Activated CD4-positive, CD25-positive, alpha-beta regulatory T cell treated with anti-CD3 and anti-CD28 coated beads, Interleukin-2, amount 50 U/mL, for 72 hours (primary cell): ENCODE measurements around the gene ATG16L2.
"Not testable (repeated sequence)": the region's sequence is repeated elsewhere in the genome, so short reads cannot be mapped to it uniquely, and the experiment has no call there.

Experiments
- DNase-seq: peaks from one replicate; pipeline ENCODE4 v3.0.0; 2021

ATG16L2 gene

GRCh38 chr11:72805216-72805615 is 9.0 kb upstream of the ATG16L2 start:
- DNase-seq, result no peak

- DNase-seq, result not testable (repeated sequence)
Observed at GRCh38 chr11:72806378-72806777, 7.8 kb upstream of the ATG16L2 start.

- no peak for DNase-seq
Observed at GRCh38 chr11:72807021-72807693, 7.1 kb upstream of the ATG16L2 start.

DNA sequence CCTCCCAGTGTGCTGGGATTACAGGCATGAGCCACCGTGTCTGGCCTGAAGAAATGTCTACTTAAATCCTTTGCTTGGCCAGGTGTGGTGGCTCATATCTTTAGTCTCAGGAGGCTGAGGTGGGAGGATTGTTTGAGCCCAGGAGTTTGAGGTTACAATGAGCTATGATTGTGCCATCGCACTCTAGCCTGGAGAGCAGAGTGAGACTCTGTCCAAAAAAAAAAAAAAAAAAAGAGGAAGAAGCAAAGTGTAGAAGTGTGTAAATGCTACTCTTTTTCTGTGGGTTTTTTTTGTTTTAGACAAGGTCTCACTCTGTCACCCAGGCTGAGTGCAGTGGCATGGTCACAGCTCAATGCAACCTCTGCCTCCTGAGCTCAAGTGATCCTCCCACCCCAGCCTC is 6.4 kb upstream of the ATG16L2 start:
- DNase-seq, result no peak

- no peak for DNase-seq
Observed at GRCh38 chr11:72808331-72808798, 5.8 kb upstream of the ATG16L2 start.

- not testable (repeated sequence) for DNase-seq
Observed at GRCh38 chr11:72811686-72812085, 2.5 kb upstream of the ATG16L2 start.

DNA sequence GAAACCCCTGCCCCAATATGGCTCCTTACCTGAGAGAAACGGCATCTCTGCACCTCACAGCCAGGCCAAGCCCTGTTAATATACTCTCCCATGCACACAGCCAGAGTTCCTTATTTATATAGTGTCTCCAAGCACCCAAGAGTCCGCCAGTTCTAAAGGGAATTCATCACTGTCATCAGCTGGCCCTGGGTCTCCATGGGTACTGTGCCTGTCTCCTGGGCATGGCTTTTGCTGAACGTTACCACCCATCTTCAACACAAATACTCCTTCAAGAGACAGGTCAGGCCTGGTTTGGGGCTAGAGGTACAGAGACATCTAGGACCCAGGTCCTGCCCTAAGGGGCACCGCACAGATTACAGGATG is 1.6 kb upstream of the ATG16L2 start:
- DNase-seq, result no peak

DNA sequence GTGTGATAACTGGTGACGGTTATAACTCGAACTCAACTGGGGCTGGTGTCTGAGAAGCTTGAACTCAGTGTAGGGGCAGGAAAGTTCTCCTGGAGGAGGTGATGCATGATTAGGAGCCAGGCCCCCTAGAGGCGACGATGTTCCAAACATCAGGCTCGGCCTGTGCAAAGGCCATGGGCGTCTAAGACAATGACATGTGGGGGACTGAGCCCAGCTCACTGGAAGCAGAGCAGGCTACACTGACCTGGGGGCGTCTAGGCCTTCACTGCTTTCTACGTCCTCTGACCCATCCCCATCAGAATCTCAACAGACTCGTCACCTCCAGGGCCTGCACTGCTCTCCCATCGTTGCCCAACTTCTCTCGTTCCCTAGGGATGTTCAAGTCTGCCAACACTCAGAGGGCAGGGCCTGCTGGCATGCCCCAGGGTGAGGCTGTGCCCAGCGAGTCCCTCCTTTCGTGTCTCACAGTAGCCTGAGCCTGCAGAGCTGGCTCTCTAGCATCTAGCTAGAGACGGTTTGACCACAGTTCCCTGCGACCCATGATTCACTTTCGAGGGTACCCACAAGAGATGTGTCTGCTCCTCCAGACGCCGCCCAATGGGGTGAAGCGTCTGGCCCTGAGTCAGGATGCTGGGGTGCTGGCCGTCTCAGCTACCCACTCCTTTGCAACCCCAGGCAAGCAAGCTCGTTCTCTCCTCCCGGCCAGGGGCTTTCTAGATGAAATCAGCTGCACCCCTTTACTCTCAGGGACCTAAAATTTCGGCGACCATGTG is 1.1 kb upstream of the ATG16L2 start:
- peak; percentile 75 for DNase-seq

- DNase-seq, result peak; percentile 94
Observed at GRCh38 chr11:72813740-72814285, 398 bp upstream of the ATG16L2 start.

DNA sequence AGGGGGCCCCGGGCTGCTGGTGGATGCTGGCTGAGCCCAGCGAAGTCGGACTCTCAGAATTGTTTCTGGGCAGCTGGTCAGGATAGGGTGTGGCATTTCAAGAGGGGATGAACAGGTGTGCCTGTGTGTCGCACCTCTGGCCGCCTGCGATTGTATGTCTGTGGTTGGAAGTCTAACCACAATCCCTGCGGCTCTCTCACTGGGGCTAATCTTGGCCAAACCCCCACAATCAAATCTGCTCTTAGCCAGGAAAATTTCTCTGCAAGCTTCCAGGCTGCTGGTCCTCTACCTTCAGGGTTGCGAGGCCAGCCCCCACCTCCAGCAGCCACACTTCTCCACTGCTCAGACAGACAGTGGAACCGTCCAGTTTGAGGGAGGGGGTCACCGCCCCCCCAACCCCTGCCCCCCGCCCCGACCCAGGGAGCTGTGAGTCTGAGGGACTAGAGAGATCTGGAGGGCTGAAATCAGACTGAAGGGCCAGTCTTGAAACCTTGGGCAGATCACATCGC is 953 bp downstream of the ATG16L2 start:
- no peak for DNase-seq

GRCh38 chr11:72816404-72816990 is 2.3 kb downstream of the ATG16L2 start:
- DNase-seq, result no peak

DNA sequence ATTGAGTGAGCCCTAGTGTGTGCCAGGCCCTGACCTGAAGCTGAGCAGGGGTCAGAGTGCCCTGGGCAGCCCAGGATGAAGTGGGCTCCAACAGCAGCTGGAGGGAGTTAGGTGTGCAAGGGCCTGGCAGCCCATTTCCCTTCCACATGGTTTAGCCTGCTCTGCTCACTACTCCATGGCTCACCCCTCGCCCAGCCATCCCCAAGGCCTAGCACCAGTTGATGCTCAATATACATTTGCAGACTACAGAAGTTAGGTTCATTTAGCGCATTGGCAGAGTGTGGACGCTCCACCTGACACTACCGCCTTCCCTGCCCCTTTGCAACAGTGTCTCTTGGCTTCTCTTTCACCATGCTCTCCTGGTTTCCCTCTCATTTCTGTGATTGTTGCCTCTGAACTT is 3.8 kb downstream of the ATG16L2 start:
- no peak for DNase-seq

- no peak for DNase-seq
Observed at GRCh38 chr11:72818971-72819370, 4.8 kb downstream of the ATG16L2 start.

DNA sequence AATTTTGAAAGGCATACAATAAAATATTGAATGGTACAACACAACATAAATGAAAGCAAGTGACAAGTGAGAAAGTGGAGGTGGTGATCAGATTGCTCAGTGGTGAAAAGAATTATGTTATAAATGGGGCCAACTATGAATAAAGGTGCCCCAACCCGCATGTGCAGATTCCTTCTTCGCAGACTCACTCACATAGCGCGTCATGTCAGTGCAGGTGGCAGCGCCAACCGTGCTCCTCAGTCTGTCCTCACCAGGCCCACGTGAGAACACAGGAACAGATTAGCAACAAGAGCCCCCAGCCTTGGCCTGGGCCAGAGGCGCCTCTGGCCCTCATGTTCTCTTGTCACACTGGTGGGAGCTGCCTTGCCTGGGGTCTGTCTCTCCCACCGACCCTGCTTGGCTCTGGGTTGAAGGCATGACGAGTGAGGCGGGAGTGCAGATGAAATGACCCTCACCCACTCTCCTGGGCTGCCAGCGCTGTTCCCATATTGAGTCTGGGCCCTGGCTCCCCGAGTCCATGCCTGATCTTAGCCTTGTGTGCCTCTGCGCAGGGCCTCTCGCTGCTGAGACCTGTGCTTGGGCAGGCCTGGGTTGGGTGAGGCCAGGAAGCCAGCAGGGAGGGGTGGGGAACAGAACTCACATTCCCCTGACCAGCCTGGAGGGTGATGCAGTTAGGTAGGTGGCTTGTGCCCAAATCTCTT is 6.4 kb downstream of the ATG16L2 start:
- no peak for DNase-seq

DNA sequence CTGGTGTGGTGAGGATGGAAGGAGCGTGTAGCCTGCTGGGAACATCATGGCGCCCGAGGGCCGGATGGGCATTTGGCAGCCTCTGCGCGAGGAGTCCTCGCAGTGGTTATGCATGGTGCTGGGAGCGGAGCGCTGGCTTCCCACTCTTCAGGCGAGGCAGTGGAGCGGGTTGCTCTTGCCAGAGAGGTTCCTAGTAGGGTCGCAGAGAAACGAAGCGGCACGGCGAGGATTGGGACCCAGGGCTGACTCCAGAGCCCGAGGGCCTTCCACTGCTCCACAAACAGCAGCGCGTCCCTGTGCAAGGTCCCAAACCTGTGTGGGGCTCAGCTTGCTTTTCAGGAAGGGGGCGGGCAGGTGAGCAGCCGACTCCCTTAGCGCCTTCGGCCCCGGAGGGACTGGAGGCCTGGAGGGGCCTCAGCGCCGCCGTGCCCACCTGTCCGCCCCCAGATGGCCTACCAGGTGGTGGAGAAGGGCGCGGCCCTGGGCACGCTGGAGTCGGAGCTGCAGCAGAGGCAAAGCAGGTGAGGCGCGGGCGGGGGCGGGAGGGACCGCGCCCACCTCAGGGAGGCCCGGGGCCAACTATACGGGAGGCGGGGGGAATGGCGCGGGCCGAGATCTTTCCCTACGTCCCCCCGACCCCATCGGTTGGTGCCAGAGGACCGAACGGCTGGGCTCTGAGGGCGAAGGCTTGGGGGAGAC is 7.2 kb downstream of the ATG16L2 start:
- DNase-seq, result no peak

DNA sequence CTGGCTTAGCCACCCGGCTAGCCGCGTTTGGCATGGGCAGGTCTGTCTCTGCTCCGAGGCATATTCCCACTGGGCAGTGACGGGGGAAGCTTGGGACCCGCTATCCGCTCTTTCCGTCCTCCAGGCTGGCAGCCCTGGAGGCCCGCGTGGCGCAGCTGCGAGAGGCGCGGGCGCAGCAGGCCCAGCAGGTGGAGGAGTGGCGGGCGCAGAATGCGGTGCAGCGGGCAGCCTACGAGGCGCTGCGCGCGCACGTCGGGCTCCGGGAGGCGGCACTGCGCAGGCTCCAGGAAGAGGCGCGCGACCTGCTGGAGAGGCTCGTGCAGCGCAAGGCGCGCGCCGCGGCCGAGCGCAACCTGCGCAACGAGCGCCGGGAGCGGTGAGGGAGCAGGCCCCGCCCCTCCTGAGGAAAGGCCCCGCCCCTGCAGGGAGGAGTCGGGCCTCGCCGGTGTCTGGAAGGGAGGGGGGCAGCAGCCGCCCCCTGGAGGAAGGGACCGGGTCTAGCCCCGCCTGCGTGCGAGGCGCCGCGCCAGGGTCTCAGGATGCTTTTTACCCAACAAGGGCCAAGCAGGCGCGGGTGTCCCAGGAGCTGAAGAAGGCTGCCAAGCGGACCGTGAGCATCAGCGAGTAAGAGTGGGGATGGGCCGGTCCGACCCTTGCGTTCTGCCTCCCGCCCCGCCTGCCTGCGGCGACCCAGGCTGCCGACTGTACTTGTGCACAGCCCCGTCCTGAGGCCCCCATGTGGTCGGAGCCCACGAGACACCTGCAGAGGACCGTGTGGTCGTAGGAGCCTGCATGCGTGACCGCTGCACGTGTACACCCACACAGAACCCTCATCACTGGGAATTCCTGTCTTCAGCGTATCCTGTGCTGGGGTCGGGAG is 7.9 kb downstream of the ATG16L2 start:
- DNase-seq, result peak; percentile 88

DNA sequence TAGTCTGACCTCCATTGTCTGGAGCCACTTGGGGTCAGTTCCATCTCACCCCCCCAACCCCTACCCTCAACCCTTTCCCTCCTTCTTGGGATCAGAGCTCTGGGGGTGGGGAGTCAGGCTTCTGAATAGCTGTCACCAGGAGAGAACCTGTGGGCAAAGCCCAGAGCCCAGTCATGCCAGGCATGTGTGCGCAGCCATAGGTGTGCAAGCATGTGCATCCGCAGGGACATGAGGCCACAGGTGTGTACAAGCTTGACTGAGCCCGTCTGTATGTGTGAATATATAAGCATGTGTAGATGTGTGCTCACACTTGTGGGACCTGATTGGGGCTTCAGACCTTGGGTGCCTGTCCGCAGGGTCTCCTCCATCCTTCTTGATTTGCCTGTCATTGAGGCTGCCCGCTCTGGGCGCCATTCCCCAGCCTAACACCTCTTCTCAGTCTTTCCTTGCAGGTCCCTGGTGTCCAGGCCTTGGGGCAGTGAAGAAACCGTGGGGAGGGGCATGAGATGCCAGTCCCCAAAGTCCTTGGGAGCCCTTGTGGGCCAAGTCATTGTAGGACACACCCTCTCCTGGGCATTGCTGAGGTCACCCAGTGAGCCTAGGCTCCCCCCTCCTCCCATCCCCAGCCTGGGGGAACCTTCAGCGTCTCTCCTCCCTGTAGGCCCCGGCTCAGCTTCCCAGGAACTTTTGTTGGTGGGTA is 9.0 kb downstream of the ATG16L2 start:
- DNase-seq, result no peak

DNA sequence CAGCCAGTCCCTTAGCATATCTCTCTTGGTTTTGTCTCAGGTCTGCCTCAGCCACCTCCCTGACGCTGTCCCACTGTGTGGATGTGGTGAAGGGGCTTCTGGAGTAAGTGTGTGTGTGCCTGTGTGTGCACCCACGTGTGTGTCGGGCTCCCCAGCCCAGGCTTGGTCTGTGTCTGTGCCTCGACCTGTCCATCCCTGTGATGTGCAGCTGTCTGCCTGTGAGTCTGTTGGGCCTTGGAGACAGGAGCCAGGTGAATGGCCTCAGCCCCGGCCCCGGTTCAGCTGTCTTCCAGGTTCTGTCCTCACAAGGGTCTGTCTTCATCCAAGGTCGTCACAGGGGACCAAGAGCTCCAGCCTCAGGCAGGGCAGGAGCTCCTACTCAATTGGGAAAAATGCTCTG is 9.8 kb downstream of the ATG16L2 start:
- DNase-seq, result no peak

DNA sequence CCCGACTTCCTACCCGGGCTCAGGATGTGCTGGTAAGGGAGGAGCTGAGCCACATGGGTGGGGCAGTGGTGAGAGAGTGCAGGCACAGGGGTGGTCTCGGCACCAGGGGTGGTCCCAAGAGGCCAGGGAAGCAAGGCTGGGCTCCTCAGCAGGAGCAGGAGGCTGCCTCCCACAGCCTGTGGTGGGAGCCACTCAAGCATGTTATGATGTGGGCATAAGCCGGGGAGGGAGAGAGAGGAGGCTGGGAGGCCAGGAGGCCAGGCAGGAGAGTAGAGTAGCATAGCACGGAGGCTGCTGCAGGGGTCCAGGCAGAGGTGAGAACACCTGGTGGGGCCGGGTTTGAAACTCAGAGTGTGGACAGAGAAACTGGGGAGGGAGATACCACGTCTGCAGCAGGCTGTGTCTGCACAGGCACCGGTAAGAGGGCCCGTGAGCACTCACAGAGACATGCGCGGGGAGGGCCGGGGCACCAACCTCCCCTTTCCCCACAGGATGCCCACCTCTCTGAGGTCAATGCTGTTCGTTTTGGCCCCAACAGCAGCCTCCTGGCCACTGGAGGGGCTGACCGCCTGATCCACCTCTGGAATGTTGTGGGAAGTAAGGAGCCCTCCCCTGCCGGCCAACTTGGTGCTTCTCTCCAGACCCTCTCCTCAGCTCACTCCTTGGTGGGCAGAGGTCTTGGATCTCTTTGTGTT is 10.7 kb downstream of the ATG16L2 start:
- DNase-seq, result no peak

GRCh38 chr11:72825661-72826060 is 11.4 kb downstream of the ATG16L2 start:
- DNase-seq, result no peak
